ENCODE measurements around the gene ZDHHC8.

The ZDHHC8 gene

GRCh38 chr22:20115691-20116375 lies 15.8 kb upstream of the ZDHHC8 start, which contains the start of gene RANBP1:
RANBP1 (plus strand) TSS chr22:20116104; CDS start chr22:20116185, 81 bp downstream.
- DNase-seq, result no peak

GRCh38 chr22:20116376-20116950 lies 15.1 kb upstream of the ZDHHC8 start:
- DNase-seq, result no peak

GRCh38 chr22:20116951-20117632 lies 14.5 kb upstream of the ZDHHC8 start, which contains the start of gene TRMT2A:
TRMT2A (minus strand) TSS chr22:20117226; CDS start chr22:20116906, 320 bp downstream.
- peak; percentile 96 for DNase-seq

GRCh38 chr22:20117633-20118299 lies 13.8 kb upstream of the ZDHHC8 start:
- no peak for DNase-seq

GRCh38 chr22:20118300-20119020 lies 13.1 kb upstream of the ZDHHC8 start:
- DNase-seq, result no peak

GRCh38 chr22:20121856-20122415 lies 9.7 kb upstream of the ZDHHC8 start:
- DNase-seq, result no peak

GRCh38 chr22:20123366-20124082 lies 8.1 kb upstream of the ZDHHC8 start:
- no peak for DNase-seq

- no peak for DNase-seq
Observed at GRCh38 chr22:20124083-20124787, 7.4 kb upstream of the ZDHHC8 start.

GRCh38 chr22:20125201-20126174 lies 6.1 kb upstream of the ZDHHC8 start:
- DNase-seq, result no peak

GRCh38 chr22:20126284-20127029 lies 5.1 kb upstream of the ZDHHC8 start:
- no peak for DNase-seq

- no peak for DNase-seq
Observed at GRCh38 chr22:20127318-20127868, 4.2 kb upstream of the ZDHHC8 start.

GRCh38 chr22:20127869-20128618 lies 3.6 kb upstream of the ZDHHC8 start:
- no peak for DNase-seq

GRCh38 chr22:20128619-20128901 lies 3.0 kb upstream of the ZDHHC8 start:
- DNase-seq, result no peak

GRCh38 chr22:20128902-20129746 lies 2.5 kb upstream of the ZDHHC8 start:
- no peak for DNase-seq

- no peak for DNase-seq
Observed at GRCh38 chr22:20129747-20130014, 1.9 kb upstream of the ZDHHC8 start.

- DNase-seq, result no peak
Observed at GRCh38 chr22:20130319-20130718, 1.3 kb upstream of the ZDHHC8 start.

All from NCI-H510A treated with DMSO at 0.1 percent for 48 hours (cell line).